HG03575 (cell line): Measurements from ENCODE around the gene CTSA.
"Not testable (repeated sequence)": the region's sequence is repeated elsewhere in the genome, so short reads cannot be mapped to it uniquely, and the experiment has no call there.

ENCODE experiments used
- ATAC-seq: cut with Tn5 transposase; IDR thresholded peaks from one replicate; pipeline ENCODE4 v1.9.1; 2021; ENCODE audit not compliant: unreplicated experiment, insufficient number of reproducible peaks, low FRiP score; ENCODE audit errors: extremely low read depth

CTSA gene

DNA sequence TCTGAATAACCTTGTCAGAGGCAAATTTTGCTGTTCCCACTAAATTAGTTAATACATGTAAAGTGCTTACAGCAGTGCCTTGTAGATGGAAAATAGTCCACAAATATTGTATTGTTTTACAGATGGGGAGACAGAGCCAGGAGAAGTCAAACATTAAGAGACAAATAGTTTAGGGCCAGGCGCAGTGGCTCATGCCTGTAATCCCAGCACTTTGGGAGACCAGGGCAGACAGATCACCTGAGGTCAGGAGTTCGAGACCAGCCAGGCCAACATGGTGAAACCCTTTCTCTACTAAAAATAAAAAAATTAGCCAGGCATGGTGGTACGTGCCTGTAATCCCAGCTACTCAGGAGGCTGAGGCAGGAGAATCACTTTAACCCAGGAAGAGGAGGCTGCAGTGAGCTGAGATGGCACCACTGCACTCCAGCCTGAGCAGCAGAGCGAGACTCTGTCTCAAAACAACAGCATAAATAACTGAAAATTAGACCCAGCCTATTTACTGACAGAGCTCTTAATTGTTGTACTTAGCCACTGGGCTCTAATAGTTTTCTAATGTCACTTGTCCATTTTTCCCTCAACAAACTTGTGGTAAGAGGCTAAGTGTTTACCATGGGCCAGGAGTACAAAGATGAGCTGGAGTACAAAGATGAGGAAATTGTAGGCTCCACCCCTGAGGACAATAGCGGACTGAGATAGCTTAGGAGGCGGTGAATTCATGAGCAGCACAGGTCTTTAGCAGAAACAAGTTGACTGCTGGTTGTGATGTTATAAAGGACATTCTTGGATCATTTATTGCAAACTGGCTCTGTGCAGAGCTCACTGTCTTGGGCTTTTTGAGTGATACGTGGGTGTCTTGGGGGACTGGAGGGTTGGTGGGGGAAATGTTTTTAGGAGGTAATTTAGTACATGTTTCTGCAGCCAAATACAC lies 27.3 kb upstream of the CTSA start:
- no peak for ATAC-seq

DNA sequence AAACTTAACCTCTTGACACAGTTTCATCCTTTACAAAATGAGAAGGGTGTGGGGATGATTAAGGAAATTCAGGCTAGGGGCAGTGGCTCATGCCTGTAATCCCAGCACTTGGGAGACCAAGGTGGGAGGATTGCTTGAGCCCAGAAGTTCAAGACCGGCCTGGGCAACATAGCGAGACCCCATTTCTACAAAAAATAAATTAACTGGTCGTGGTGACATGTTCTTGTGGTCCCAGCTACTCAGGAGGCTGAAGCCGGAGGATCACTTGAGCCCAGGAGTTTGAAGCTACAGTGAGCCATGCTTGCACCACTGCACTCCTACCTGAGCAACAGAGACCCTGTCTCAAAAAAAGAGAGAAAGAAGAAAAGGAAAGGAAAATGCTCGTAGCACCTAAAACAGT lies 24.7 kb upstream of the CTSA start:
- no peak for ATAC-seq

DNA sequence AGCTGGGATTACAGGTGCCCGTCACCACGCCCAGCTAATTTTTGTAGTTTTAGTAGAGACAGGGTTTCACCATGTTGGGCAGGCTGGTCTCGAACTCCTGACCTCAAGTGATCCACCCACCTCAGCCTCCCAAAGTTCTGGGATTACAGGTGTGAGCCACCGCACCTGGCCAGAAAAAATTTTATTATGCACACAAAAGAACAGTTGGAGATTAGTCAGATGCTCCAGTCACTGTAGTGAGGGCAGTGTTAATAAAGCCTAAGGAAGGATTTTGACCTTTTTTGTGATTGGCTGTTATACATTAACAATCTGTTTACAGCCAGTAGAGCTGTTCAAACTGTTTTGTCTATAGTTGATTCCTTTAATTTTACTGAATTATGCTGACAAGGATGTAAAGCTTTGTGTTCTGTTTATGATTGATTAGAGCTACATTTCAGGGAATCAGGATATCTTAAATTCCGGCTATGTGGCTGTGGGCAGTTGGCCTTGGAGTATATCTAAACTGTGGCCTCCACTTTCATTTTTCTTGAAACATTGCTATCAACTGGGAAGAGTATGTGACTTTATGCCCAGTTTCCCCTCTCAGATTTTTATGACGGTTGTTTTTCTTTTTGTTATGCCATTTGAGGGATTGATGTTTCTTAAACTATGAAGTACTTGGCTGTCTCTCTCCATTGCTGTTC lies 23.9 kb upstream of the CTSA start:
- no peak for ATAC-seq

DNA sequence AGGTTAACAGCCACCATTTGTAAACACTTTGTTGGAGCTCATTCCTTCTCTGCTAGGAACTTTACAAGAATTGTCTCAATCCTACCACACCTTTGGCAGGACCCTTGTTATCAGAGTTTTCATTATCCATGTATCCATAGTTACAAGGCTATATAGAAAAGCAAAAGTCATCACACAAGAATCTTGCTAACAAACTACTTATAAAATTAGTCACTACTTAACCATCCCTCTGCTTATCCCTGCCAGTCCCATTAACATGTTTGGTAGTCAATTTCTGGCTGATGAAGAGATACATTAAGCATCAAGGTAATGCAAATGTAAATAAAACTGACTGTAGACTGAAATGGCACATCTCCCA lies 23.3 kb upstream of the CTSA start:
- ATAC-seq: no peak

DNA sequence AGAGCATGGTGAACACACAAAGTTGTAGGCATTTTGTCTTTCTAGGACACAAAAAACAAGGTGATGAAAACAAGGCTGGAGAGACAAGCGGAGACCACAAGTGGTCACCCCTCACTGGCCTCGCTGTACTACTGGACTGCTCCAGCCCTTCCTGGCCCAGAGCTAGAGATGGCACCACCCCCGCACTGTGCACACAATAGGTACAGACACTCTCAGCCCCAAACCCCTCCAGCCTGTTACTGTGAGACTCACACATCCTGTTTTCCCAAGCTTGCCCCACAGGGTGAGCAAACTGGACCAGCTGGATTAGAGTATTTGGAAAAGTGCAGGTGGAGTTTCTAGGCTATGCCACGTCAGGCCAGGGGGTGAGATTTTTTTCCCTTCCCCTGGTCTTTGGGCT lies 18.5 kb upstream of the CTSA start:
- no peak for ATAC-seq

DNA sequence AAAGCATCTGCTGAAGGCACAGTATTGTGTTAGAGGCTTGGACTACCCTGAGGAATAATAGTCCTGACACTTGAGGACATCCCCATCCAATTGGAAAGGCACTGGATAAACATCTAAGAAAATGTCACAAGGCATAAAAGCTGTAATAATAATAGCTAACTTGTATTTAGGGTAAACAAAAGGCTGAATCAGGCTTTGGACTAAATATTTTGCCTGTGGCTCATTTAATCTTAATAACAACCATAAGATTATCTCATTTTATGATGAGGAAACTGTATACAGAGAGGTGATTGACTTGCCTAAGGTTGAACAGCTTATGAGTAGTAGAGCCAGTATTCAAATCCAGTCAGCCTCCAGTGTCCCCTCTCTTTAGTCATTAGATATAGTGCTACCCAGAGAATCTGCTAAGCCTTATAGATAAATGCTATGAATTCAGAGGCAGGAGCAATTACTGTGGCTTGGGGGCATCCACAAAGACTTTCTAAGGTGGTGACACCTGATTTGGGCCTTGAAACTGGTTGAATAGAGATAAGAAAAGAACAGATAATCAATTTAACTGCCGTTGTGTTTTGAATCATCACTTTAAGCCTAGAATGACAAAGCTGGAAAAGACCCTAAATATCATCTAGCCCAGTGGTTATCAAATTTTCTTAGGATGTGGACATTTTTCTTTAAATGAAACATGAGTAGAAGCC lies 17.6 kb upstream of the CTSA start:
- ATAC-seq: no peak

DNA sequence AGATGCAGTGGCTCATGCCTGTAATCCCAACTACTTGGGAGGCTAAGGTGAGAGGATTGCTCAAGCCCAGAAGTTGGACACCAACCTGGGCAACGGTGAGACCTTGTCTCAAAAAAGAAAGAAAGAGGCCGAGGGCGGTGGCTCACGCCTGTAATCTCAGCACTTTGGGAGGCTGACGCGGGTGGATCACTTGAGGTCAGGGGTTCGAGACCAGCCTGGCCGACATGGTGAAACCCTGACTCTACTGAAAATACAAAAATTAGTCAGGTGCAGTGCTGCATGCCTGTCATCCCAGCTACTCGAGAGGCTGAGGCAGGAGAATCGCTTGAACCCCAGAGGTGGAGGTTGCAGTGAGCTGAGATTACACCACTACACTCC lies 17.0 kb upstream of the CTSA start:
- ATAC-seq: not testable (repeated sequence)

DNA sequence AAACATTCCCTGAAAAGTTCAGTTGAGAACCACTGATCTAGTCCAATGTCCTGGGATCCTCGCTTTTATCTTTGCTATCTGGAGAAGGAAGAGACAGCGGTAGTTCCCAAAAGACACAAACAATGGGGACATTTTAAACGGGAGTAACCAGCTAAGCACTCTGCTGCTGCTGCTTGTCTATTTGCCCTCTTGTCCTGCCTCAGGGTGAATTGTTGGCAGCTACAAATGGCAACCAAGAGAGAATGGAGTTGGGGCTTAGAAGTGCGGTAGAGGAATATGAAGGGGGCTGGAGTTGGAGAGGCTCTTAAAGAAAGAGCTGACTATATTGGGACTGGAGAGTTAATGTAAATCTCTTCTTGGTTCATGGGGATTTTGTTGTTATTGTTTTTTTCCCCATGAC lies 16.6 kb upstream of the CTSA start:
- no peak for ATAC-seq

DNA sequence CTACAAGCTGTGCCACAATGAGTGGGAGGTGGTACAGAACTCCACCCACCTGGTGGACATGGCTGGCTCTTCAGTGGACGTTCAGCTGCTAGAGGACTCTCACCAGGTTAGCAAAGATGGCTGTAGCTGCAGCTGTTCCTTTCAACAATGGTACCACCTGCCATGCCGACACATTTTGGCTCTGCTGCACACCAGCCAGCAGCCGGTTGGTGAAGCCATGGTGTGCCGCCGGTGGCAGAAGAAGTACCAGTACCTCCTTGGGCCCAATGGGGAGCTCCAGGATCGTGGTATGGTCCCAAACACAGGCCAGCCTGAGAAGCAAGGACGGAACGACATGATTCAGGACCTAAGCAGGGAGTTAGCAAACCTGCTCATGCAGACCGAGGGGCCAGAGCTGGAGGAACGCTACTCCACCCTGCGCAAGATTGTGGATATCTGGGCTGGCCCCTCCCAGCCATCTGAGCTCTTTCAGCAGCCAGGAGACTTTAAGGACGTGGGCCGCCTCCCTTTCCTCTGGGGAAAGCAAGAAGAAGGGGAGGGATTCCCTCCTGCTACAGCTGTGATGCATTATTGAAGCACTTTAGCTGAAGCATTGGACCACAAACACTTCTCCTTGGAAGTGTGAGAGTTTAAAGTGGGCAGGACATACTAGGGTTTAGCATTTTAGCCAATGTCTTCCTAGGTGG lies 12.9 kb upstream of the CTSA start:
- no peak for ATAC-seq

DNA sequence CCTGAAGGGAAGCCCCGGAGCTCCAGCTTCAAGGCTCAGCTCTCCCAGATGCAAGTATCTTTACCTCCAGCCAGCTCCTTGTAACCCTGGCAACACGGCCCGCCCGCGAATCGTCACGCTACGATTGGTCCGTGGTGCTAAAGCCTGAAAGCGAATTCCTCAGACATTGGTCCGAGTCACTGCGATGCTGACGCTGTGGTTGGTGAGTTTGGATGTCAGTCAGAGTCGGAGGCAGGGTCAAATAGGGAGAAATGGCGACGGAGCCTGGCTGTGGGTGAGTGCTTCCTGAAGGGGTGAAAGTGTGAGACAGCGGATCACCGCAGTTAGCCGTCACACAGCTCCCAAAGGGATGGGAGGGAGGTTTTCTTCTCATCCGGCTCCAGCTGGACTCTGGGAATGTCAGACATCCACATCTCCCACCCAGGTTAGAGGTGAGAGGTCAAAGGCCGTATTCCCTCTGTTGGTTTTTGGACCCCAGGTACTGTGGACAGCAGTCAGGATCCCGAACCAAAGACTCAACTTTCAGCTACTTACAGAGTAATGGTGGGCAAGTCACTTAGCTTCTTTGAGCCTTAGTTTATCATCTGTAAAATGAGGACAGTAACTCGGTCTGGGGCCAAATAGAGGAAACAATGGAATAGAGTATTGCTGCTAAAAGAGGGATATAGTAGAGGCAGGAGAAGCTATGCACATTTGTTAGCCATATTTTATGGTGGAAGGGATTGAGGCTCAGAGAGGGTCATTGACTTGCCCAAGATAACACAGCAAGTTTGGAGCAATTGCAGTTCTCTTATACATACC lies 9.9 kb upstream of the CTSA start, which contains the start of gene ZSWIM1:
Gene ZSWIM1, plus strand, starts transcription at position 240 of the 801 bp plus-strand sequence. CDS start 1,366 bp downstream, outside the sequence.
- ATAC-seq: peak; percentile 88

DNA sequence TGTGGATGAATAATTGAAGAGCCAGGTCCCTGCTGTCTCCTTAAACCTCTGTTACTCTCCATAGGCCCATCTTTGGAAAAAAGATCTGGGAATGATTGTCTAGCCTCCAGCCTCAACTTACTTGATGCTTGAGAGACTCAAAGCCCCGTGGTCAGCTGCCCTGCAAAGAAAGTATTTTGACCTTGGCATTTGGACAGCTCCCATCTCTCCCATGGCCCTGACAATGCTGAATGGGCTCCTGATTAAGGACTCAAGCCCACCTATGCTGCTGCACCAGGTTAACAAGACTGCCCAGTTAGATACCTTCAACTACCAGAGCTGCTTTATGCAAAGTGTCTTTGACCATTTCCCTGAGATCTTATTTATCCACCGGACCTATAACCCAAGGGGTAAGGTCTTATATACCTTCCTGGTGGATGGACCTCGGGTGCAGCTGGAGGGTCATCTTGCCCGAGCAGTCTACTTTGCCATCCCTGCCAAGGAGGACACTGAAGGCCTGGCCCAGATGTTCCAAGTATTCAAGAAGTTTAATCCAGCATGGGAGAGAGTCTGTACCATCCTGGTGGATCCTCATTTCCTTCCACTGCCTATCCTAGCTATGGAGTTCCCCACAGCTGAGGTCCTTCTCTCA lies 8.6 kb upstream of the CTSA start:
- ATAC-seq: no peak

DNA sequence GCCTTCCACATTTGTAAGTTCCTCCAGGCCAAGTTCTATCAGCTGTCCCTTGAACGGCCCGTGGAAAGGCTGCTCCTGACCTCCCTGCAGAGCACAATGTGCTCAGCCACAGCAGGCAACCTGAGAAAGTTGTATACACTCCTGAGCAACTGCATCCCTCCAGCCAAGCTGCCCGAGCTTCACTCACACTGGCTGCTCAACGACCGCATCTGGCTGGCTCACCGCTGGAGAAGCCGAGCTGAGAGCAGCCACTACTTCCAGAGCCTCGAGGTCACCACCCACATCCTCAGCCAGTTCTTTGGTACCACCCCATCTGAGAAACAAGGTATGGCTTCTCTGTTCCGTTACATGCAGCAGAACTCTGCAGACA lies 8.1 kb upstream of the CTSA start:
- no peak for ATAC-seq

DNA sequence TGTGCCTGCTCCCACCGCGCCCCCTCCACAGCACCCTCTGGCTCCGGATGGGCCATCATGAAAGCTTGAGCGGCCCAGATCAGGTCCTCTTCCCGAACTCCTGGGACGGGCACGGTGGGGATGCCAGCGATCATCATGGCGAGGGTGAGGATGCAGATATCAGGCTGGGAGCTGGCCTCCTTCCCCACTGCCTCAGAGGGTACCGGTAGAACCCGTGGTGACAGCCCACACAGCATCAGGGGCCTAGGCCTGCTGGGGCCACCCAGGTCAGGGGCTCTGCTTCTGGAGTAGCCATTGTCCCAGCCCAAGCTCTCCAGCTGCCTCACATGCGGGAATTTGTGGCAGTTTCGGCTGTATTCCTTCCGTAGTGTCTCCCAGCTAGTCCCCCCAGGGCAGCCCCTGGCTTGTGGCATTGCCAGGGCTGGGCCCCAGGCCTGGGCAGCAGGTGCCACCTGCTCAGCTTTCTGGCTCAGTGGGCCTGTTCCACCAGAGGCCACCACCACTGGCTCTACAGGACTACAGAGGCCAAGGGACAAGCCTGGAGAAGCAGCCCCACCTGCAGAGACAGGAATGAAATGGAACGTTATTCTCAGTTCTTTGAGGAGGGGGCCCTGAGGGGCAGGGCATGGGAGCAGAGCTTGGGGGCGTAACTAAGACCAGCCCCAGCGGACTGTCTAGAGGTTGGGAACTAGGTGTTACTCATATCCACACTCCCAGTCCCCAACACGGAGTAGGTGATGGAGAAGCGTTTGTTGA lies 4.4 kb upstream of the CTSA start:
- no peak for ATAC-seq

DNA sequence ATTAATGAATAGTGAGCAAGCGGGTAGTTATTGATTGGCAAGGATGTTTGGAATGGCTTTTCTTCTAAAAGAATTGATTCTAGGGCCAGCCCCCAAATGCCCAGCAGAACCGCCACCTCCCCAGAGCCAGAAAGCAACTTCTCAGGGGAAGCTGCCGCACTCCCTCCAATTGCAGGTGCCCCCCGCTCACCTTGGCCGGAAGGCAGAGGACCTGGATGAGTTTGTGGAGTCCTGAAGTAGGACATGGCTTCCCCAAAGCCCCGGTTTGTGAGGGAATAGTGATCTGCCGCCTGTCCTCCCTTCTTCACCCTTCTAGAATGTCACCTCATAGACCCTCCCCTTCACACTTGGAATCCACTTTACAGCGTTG lies 3.8 kb upstream of the CTSA start, which contains the start of gene SPATA25:
Gene SPATA25, minus strand, starts transcription at position 277 of the 370 bp plus-strand sequence. Its CDS starts 32 bp downstream, at position 245.
- ATAC-seq: no peak

DNA sequence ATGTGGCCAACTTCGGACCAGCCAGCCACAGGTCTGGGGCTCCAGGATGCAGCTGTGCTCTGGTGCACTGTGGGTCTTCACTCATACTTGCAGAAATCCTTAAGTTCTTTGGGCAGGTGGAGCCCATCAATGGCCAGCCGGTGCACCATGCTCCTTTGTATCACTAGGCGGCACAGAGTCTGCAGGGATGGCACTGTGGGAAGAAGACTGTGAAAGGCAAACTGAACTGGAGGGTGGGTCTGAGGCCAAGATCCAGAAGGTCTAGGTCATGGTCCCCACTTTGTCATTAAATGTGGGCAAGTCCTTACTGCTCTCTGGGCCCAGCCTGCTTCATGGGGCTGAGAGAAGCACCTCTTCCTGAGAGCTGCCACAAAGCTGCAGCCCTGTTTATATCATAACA lies 2.5 kb upstream of the CTSA start:
- ATAC-seq: no peak

DNA sequence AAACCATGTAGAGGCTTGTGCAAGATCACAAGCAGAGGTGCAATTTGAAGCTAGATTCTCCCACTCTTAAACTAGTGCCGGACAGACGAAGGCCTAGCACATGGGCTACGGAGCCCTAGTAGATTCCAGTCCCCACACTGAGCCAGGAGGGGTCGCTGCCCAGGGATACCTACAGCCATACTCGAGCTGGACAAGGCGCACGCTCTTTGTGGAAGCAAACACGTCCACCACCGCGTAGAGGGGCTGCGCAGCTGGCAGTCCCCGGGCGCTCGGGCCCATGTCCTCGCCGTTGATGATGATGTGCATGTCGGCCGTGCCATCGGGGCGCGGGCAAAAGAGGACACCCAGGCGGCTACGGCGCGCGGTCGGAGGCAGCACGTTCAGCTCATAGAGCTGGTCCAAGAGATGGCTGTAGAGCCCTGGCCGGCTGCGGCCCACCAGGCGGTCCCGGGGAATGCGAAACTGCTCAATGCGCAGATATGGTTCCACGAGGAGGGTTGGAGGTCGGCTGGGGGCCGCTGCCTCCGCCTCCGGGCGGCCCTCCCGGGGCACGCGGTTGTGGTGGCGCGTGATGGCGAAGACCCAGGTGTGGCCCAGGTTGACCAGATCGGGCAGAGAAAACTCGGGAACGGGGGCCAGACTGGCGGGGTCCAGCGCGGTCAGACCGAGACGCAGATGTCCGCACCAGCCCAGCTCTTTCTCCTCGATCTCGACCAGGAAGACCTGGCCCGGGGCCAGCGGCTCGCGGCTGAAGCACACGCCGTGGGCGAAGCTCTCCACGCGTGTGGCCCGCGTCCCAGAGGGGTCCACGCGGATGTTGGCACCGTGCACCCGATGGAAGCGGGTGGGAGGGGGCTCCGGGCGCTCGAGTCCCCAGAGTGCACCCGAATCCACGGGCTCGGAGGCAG lies 804 bp upstream of the CTSA start:
- ATAC-seq: no peak
